A549 (cell line): ENCODE results near the gene ARHGEF11.

Experiments
- BHLHE40 ChIP-seq: IDR thresholded peaks from 2 replicates; pipeline ENCODE4 v1.6.1; 2012; ENCODE audit warnings: low read depth, low read length, inconsistent platforms
- CBX2 ChIP-seq: fragments of 200-600 bp; sonication (generic); IDR thresholded peaks from 2 replicates; pipeline ENCODE4 v1.6.1; 2016; ENCODE audit warnings: low read depth, mild to moderate bottlenecking, borderline replicate concordance
- EHMT2 ChIP-seq: fragments of 200-600 bp; sonication (generic); IDR thresholded peaks from 2 replicates; pipeline ENCODE4 v1.6.1; 2016; ENCODE audit warnings: antibody characterized with exemption, low read depth, mild to moderate bottlenecking, moderate library complexity
- EP300 ChIP-seq, 2 experiments: fragments of >200 bp; sonication (Bioruptor Twin); formaldehyde crosslinking; IDR thresholded peaks; 2 replicates in 1 of 2; 3 replicates in 1 of 2; pipeline ENCODE4 v1.6.1; 2016 to 2017
- MAFK ChIP-seq: fragments of 450-650 bp; IDR thresholded peaks from 2 replicates; pipeline ENCODE4 v1.6.1; 2014; ENCODE audit not compliant: partially characterized antibody
- NFE2L2 ChIP-seq: fragments of 150-350 bp; conservative IDR thresholded peaks from 2 replicates; pipeline ENCODE4 v1.6.1; 2014; ENCODE audit warnings: low read length
- PHF8 ChIP-seq: fragments of 200-600 bp; sonication (generic); IDR thresholded peaks from 2 replicates; pipeline ENCODE4 v1.6.1; 2016; ENCODE audit warnings: low read depth, mild to moderate bottlenecking, antibody characterized with exemption, moderate library complexity, borderline replicate concordance
- USF2 ChIP-seq: fragments of 450-650 bp; IDR thresholded peaks from 2 replicates; pipeline ENCODE4 v1.6.1; 2014; ENCODE audit warnings: antibody characterized with exemption
- TF ChIP-seq, protein P1 (sequence below): fragments of 200-600 bp; sonication (generic); IDR thresholded peaks from 2 replicates; pipeline ENCODE4 v1.6.1; 2016; ENCODE audit warnings: antibody characterized with exemption, mild to moderate bottlenecking, moderate library complexity
- TF ChIP-seq, protein P2 (sequence below): fragments of >200 bp; sonication (Bioruptor Twin); formaldehyde crosslinking; IDR thresholded peaks from 3 replicates; pipeline ENCODE4 v1.5.1; 2016

GRCh38 chr1:156948708-156949107 is 96.8 kb downstream of the ARHGEF11 start:
- TF ChIP-seq NFE2L2 (no peak), MAFK (no peak), CBX2 (no peak), EHMT2 (no peak), PHF8 (no peak), EP300 (IDR thresholded peaks at IDR 0.05) (no peak), USF2 (no peak), BHLHE40 (no peak)
- TF ChIP-seq, protein P1, sequence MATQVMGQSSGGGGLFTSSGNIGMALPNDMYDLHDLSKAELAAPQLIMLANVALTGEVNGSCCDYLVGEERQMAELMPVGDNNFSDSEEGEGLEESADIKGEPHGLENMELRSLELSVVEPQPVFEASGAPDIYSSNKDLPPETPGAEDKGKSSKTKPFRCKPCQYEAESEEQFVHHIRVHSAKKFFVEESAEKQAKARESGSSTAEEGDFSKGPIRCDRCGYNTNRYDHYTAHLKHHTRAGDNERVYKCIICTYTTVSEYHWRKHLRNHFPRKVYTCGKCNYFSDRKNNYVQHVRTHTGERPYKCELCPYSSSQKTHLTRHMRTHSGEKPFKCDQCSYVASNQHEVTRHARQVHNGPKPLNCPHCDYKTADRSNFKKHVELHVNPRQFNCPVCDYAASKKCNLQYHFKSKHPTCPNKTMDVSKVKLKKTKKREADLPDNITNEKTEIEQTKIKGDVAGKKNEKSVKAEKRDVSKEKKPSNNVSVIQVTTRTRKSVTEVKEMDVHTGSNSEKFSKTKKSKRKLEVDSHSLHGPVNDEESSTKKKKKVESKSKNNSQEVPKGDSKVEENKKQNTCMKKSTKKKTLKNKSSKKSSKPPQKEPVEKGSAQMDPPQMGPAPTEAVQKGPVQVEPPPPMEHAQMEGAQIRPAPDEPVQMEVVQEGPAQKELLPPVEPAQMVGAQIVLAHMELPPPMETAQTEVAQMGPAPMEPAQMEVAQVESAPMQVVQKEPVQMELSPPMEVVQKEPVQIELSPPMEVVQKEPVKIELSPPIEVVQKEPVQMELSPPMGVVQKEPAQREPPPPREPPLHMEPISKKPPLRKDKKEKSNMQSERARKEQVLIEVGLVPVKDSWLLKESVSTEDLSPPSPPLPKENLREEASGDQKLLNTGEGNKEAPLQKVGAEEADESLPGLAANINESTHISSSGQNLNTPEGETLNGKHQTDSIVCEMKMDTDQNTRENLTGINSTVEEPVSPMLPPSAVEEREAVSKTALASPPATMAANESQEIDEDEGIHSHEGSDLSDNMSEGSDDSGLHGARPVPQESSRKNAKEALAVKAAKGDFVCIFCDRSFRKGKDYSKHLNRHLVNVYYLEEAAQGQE, result no peak
- TF ChIP-seq, protein P2, sequence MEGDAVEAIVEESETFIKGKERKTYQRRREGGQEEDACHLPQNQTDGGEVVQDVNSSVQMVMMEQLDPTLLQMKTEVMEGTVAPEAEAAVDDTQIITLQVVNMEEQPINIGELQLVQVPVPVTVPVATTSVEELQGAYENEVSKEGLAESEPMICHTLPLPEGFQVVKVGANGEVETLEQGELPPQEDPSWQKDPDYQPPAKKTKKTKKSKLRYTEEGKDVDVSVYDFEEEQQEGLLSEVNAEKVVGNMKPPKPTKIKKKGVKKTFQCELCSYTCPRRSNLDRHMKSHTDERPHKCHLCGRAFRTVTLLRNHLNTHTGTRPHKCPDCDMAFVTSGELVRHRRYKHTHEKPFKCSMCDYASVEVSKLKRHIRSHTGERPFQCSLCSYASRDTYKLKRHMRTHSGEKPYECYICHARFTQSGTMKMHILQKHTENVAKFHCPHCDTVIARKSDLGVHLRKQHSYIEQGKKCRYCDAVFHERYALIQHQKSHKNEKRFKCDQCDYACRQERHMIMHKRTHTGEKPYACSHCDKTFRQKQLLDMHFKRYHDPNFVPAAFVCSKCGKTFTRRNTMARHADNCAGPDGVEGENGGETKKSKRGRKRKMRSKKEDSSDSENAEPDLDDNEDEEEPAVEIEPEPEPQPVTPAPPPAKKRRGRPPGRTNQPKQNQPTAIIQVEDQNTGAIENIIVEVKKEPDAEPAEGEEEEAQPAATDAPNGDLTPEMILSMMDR, result 0 out of 3 replicates have a peak, but pooled peaks have one; percentile 7
